ENCODE data around the gene SAPCD2.
A peak's percentile ranks its signal among the peaks of the same experiment; 100 is the strongest.

Gene SAPCD2

DNA sequence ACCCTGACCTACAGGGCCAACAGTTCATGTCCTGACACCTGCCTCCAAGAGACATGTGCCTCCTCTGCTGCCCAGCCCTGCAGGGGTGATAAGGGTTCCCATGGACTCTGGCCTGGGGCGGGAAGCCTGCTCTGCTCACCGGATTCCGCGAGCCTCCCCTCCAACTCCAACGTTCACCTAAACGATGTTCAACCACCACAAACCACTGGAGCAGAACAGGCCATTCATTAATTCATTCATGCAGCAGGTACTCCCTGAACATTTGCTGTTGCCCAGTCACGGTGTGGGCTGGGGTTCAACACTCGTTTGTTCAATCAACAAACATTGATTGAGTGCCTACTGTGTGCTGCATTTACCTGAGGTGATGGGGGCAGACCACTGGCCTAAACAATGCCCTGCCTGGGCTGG lies 3.6 kb upstream of the SAPCD2 start:
- Mint-ChIP-seq H3K9me3 (no peaks in the 10 kb centered on the region), H3K4me1 (peaks cover 7% of the 10 kb centered on the region), H3K4me3 (no peak overlapping the region), H3K27me3 (ENCODE audit: low read depth) (peaks cover 62% of the 10 kb centered on the region), H3K36me3 (ENCODE audit: low read depth) (no peaks in the 10 kb centered on the region), H3K27ac (no peak overlapping the region)
- TF ChIP-seq, protein P1, sequence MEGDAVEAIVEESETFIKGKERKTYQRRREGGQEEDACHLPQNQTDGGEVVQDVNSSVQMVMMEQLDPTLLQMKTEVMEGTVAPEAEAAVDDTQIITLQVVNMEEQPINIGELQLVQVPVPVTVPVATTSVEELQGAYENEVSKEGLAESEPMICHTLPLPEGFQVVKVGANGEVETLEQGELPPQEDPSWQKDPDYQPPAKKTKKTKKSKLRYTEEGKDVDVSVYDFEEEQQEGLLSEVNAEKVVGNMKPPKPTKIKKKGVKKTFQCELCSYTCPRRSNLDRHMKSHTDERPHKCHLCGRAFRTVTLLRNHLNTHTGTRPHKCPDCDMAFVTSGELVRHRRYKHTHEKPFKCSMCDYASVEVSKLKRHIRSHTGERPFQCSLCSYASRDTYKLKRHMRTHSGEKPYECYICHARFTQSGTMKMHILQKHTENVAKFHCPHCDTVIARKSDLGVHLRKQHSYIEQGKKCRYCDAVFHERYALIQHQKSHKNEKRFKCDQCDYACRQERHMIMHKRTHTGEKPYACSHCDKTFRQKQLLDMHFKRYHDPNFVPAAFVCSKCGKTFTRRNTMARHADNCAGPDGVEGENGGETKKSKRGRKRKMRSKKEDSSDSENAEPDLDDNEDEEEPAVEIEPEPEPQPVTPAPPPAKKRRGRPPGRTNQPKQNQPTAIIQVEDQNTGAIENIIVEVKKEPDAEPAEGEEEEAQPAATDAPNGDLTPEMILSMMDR (IDR thresholded peaks at IDR 0.05; ENCODE audit: unreplicated experiment in 3 of 3) = no peak

- Mint-ChIP-seq H3K27ac (peak overlapping the region in 1 of 3 experiments; percentile 60), H3K36me3 (ENCODE audit: low read depth) (no peaks in the 10 kb centered on the region), H3K4me1 (peaks cover 7% of the 10 kb centered on the region)
Measured at GRCh38 chr9:137071282-137071681, 925 bp upstream of the SAPCD2 start.

GRCh38 chr9:137070906-137071275 lies 534 bp upstream of the SAPCD2 start:
- TF ChIP-seq, protein P1 (IDR thresholded peaks at IDR 0.05; ENCODE audit: unreplicated experiment in 3 of 3) = peak in 2 of 3 experiments; percentile 25 to 26
- H3K27me3 Mint-ChIP-seq (ENCODE audit: low read depth) = peaks cover 45% of the 10 kb centered on the region
- peak overlapping the region in 1 of 3 experiments; percentile 60 for H3K27ac Mint-ChIP-seq
- no peaks in the 10 kb centered on the region for H3K9me3 Mint-ChIP-seq
- no peaks in the 10 kb centered on the region for H3K36me3 Mint-ChIP-seq (ENCODE audit: low read depth)
- H3K4me3 Mint-ChIP-seq = peak overlapping the region; percentile 69 to 76 (median 71)
- peaks cover 7% of the 10 kb centered on the region for H3K4me1 Mint-ChIP-seq

More at GRCh38 chr9:137071282-137071681, 925 bp upstream of the SAPCD2 start:
- TF ChIP-seq, protein P1 (IDR thresholded peaks at IDR 0.05; ENCODE audit: unreplicated experiment in 3 of 3) = no peak
- Mint-ChIP-seq H3K9me3 (no peaks in the 10 kb centered on the region), H3K4me3 (peak overlapping the region; percentile 69 to 76 (median 71)), H3K27me3 (ENCODE audit: low read depth) (peaks cover 49% of the 10 kb centered on the region)

DNA sequence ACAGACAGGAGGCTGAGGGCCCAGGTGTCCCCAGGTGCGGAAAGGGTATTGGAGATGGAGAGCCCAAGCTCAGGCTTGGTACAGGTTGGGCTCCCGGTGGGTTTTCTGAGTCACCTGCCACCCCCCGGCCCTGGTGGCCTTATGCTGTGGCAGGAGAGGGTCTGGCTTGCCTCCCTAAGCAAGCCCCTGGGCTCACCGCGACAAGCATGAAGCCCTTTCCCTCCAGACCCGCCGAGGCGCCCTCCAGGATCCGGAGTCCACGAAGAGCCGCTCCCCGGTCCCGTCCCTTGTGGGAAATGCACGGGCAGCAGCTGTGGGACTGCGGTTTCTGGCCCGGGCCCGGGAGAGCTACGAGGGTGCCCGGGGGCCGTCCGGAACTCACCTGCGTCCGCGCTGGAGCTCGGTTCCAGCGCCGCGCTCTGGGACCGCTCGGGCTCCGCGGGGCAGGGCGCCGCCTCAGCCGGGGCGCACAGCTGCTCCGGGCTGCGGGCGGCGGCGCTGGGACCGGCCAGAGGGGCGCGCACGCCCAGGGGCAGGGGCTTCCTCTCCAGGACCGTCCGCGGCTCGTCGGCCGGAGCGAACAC lies 757 bp downstream of the SAPCD2 start:
- Mint-ChIP-seq H3K4me1 (peaks cover 7% of the 10 kb centered on the region), H3K27ac (no peak overlapping the region), H3K36me3 (ENCODE audit: low read depth) (no peaks in the 10 kb centered on the region), H3K4me3 (peak overlapping the region; percentile 21 to 63 (median 22)), H3K27me3 (ENCODE audit: low read depth) (peaks cover 32% of the 10 kb centered on the region), H3K9me3 (no peaks in the 10 kb centered on the region)
- TF ChIP-seq, protein P1 (IDR thresholded peaks at IDR 0.05; ENCODE audit: unreplicated experiment in 3 of 3) = no peak

- no peak overlapping the region for H3K27ac Mint-ChIP-seq
- peak overlapping the region; percentile 21 to 68 (median 38) for H3K4me3 Mint-ChIP-seq
- H3K36me3 Mint-ChIP-seq (ENCODE audit: low read depth) = no peaks in the 10 kb centered on the region
- H3K4me1 Mint-ChIP-seq = peaks cover 7% of the 10 kb centered on the region
- H3K27me3 Mint-ChIP-seq (ENCODE audit: low read depth) = peaks cover 29% of the 10 kb centered on the region
- TF ChIP-seq, protein P1 (IDR thresholded peaks at IDR 0.05; ENCODE audit: unreplicated experiment in 3 of 3) = no peak
- H3K9me3 Mint-ChIP-seq = no peaks in the 10 kb centered on the region
Measured at GRCh38 chr9:137068539-137069507, 1.5 kb downstream of the SAPCD2 start.
